ENCODE measurements around the gene C7orf33.
A peak's percentile ranks its signal among the peaks of the same experiment; 100 is the strongest.
"Not testable (repeated sequence)": the region's sequence is repeated elsewhere in the genome, so short reads cannot be mapped to it uniquely, and the experiment has no call there.

Gene C7orf33

GRCh38 chr7:148590471-148590870, at the start of gene C7orf33:
Gene C7orf33 (plus strand): TSS chr7:148590766. CDS start chr7:148590926, 160 bp downstream.
- no peak for DNase-seq (ENCODE audit: low spot score)

- DNase-seq (ENCODE audit: low spot score) = no peak
These were observed 48.6 kb upstream of the C7orf33 start for GRCh38 chr7:148541891-148542504.

DNA sequence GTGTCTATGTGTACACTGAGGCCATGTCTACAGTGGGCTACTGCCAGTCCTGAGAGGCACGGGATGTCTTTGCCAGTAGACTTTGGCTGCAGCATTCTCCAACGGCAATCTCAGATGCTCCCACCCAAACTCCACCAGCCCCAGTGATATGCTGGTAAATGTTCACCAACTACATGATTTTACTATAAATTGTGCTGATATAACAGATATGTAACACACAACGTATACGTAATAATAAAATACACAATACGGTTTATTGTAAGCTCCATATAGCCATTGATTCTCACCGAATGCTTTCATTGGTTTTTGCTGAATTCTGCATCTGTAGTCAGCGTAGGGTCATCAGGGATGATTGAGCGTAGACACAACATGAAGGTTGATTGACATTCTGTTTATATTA, 47.3 kb upstream of the C7orf33 start:
- DNase-seq (ENCODE audit: low spot score) = no peak

GRCh38 chr7:148545172-148545571, 45.4 kb upstream of the C7orf33 start:
- DNase-seq (ENCODE audit: low spot score) = no peak

DNA sequence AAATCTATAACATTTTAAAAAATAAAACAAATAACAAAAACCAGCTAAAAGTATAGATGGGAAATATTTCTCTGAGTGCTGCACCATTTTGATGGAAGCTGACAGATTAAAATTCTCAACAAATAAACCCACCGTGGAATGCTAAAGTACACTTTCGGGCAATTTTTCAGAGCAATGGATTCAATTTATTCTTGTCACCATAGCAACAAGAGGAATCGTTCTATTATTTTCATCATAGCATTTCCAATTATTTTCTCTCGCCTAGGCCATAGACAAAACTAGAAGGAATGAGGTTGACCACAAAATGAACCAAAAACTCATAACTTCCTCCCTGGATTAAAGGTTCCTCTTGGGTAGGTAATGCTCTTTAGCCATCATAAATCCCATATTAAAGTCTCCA, 44.6 kb upstream of the C7orf33 start:
- DNase-seq (ENCODE audit: low spot score) = no peak

DNA sequence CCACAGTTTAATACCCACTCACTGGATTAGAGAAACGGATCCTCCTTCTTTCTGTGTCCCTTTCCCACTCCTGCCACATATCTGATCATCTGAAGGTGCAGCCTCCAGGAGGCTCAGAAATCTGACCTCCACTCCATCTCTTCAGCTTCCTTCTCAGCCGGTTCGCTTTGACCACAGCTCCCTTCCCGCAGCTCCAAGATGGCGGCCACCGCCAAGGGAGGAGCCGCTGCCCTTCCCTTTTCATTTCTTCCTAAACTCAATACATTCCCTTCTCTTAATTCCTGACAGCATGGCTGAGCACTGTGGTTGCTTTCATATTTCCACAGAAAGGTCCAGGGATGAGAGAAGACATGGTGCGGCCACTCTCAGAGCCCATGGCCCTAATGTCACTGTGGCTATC, 43.7 kb upstream of the C7orf33 start:
- DNase-seq (ENCODE audit: low spot score) = no peak

GRCh38 chr7:148547951-148548350, 42.6 kb upstream of the C7orf33 start:
- DNase-seq (ENCODE audit: low spot score) = no peak

DNA sequence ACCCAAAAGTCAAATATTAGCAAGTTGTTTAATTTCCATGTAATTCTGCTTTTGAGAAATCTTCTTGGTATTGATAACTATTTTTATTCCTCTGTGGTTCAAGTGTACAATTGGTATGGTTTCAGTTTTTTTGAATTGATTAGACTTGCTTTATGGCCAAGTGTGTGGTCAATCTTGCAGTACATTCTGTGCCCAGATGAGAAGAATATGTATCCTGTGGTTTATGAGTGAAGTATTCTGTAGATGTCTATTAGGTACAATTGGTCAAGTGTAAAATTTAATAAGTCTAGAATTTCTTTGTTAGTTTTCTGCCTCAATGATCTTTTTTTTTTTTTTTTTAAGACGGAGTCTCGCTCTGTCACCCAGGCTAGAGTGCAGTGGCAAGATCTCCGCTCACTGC, 36.6 kb upstream of the C7orf33 start:
- DNase-seq (ENCODE audit: low spot score) = no peak

- DNase-seq (ENCODE audit: low spot score) = no peak
These were observed 33.7 kb upstream of the C7orf33 start for GRCh38 chr7:148556892-148557291.

GRCh38 chr7:148558914-148559313, 31.7 kb upstream of the C7orf33 start:
- no peak for DNase-seq (ENCODE audit: low spot score)

- DNase-seq (ENCODE audit: low spot score) = no peak
These were observed 29.5 kb upstream of the C7orf33 start for GRCh38 chr7:148561099-148561498.

DNA sequence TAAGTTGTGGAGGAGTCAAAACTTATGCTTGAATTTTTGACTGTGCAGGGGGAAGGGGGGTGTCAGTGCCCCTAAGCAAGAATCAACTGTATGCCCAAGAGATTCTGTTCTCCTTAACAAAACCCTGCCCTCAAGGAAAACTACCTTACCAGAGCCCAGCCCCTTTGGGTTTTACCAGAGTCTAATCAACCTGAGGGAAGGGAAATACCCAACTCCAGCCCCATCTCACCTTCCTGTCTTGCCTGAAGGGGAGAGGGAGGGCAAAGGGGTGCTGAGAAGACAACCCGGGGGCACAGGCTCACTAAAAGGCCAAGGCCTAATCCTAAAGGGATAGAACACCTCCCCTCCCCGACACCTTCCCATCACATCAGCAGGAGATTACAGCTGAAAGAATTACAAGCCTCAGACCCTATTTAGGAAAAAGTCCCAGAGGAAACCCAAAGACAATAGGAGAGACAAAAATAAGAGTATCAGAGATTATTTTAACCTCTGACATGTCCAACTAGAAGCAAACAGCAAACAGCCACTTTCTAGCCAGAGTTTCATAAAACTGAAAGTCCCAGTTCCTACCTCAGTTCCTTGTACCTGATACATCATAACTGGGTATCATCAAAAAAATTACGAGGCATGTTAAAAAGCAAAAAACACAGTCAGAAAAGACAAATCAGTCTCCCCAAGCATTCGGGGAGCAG, 26.8 kb upstream of the C7orf33 start:
- no peak for DNase-seq (ENCODE audit: low spot score)

DNA sequence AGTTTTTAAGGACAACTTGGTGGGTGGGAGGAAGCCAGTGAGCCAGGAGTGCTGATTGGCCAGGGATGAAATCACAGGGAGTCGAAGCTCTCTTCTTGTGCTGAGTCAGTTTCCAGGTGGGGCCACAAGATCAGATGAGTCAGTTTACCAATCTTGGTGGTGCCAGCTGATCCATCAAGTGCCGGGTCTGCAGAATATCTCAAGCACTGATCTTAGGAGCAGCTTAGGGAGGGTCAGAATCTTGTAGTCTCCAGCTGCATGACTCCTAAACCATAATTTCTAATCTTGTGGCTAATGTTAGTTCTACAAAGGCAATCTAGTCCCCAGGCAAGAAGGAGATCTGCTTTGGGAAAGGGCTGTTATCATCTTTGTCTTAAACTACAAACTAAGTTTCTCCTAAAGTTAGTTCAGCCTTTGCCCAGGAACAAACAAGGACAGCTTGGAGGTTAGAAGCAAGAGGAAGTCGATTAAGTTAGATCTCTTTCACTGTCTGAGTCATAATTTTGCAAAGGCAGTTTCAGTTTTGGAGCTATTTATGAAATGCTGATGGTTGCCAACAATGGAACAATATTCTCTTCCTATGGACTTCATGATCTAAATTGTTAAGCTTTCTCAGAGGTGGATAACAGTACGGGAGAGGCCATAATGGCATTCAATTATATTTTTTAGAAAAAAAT, 26.2 kb upstream of the C7orf33 start:
- DNase-seq (ENCODE audit: low spot score) = peak; percentile 63

- DNase-seq (ENCODE audit: low spot score) = no peak
These were observed 23.8 kb upstream of the C7orf33 start for GRCh38 chr7:148566736-148567135.

- DNase-seq (ENCODE audit: low spot score) = no peak
These were observed 23.0 kb upstream of the C7orf33 start for GRCh38 chr7:148567524-148567923.

DNA sequence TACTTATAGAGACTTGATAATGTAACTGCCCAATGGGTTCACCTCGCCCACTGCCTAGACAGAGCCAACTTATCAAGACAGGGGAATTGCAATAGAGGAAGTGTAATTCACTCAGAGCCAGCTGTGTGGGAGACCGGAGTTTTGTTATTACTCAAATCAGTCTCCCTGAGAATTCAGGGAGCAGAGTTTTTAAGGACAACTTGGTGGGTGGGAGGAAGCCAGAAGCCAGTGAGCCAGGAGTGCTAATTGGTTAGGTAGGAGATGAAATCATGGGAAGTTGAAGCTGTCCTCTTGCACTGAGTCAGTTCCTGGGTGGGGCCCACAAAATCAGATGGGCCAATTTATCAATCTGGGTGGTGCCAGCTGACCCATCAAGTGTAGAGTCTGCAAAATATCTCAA, 20.1 kb upstream of the C7orf33 start:
- no peak for DNase-seq (ENCODE audit: low spot score)

DNA sequence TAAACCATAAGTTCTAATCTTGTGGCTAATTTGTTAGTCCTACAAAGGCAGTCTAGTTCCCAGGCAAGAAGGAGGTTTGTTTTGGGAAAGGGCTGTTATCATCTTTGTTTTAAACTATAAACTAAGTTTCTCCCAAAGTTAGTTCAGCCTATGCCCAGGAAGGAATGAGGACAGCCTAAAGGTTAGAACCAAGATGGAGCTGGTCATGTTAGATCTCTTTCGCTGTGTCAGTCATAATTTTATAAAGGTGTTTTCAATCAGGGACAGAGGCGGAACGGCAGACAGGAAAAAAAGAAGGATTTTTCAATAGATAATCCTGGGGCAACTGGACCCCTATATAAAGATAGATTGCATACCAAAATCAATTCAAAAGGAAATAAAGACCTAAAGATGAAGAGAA, 19.6 kb upstream of the C7orf33 start:
- not testable (repeated sequence) for DNase-seq (ENCODE audit: low spot score)

DNA sequence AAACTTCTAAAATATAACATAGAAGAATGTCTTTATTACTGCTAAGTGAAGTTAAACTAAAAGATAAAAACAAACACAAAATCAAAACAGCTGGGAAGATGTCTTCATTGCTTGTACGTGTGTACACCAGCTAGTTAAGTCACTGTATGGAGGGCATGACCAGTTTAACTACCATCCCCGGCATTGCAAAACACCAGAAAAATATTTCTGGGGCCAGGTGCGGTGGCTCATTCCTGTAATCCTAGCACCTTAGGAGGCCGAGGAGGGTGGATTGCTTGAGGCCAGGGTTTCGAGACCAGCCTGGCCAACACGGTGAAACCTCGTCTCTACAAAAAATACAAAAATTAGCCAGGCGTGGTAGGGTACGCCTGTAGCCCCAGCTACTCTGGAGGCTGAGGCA, 19.2 kb upstream of the C7orf33 start:
- DNase-seq (ENCODE audit: low spot score) = no peak

GRCh38 chr7:148572067-148572522, 18.5 kb upstream of the C7orf33 start:
- no peak for DNase-seq (ENCODE audit: low spot score)

- not testable (repeated sequence) for DNase-seq (ENCODE audit: low spot score)
These were observed 17.0 kb upstream of the C7orf33 start for GRCh38 chr7:148573581-148573980.

DNA sequence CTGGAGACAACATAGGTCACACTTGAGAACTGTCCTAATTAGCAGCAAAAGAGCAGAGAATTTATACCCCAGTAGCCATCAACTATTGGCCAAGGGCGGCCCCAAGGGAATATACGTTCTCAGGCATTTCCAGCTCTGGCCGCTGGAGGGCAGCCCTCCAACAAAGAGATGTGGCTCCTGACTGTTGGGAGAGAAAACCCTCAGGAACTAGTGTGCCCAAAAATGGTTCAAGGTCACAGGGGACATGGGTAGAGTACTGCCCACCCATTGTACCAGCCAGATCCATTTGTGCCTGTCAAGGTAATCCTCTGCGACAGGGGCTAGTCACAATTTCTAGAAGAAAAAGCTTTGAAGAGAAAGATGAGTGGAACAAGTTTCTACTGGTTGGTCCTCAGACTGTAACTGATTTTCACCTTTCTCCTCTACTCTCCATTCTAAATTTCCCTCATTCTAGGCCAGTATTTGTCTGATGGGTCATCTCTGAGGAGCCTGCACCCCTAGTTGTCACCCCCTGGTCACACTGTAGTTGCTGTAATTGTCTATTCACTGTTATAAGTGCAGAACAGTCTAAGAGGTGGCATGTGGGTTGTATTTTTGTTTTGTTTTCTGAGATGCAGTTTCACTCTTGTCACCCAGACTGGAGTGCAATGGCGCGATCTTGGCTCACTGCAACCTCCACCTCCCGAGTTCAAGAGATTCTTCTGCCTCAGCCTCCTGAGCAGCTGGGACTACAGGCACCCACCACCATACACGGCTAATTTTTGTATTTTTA, 14.7 kb upstream of the C7orf33 start:
- peak; percentile 65 for DNase-seq (ENCODE audit: low spot score)

DNA sequence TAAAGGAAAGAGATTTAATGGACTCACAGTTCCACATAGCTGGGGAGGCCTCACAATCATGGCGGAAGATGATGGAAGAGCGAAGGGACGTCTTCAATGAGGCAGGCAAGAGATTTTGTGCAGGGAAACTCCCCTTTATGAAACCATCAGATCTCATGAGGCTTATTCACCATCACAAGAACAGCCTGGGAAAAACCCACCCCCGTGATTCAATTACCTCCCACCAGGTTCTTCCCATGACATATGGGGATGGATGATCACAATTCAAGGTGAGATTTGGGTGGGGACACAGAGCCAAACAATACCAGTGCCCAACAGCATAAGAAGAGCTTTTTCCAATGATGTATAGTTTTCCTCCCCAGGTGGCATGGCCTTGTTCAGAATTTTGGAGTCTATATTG, 11.2 kb upstream of the C7orf33 start:
- DNase-seq (ENCODE audit: low spot score) = no peak

DNA sequence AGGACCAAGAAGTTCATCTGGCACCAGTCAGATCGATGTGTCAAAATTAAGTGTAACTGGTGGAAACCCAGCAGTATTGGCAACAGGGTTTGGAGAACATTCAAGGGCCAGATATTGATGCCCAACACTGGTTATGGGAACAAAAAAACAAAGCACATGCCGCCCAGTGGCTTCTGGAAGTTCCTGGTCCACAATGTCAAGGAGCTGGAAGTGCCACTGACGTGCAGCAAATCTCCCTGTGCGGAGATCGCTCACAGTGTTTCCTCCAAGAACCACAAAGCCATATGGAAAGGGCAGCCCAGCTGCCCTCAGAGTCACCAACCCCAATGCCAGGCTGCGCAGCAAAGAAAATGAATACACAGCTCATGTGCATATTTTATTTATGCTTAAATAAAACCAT, 10.1 kb upstream of the C7orf33 start:
- no peak for DNase-seq (ENCODE audit: low spot score)
